Endothelial cell of umbilical vein (primary cell): ENCODE data around the gene RER1. TPM values are rescaled to one million over a fixed set of nuclear protein-coding genes. Genes with fewer than 3 reads are reported as not detected.

Source experiments
- BruUV-seq: library from RNA; stranded (reverse); fragments of 400-500 nt; replicated peaks from 2 replicates; lab custom pipeline; 2021; lab: Mats Ljungman, UMichigan
- CTCF ChIA-PET: fragments of 300-600, 350-600 bp; sonication (Branson Sonifier 250); formaldehyde crosslinking; loops from one replicate; lab custom pipeline; 2021; ENCODE audit warnings: antibody characterized with exemption, inconsistent platforms; lab: Charles Lee
- POLR2A ChIA-PET: fragments of 300-600, 350-600 bp; sonication (Branson Sonifier 250); formaldehyde crosslinking; loops from one replicate; lab custom pipeline; 2021; ENCODE audit warnings: antibody characterized with exemption, inconsistent platforms; lab: Charles Lee
- DNase-seq: peaks from one replicate; pipeline ENCODE4 v3.0.0-alpha.2; 2011; ENCODE audit warnings: low read depth, low spot score
- FAIRE-seq: peaks from 2 replicates; lab custom pipeline; 2011; peaks lifted over from hg19 to GRCh38; lab: Jason Lieb, UNC
- H2AFZ ChIP-seq: 2 replicates; pipeline ENCODE4 v1.6.0; 2012; ENCODE audit warnings: low read depth, low read length, control low read depth, inconsistent platforms
- H3K27ac ChIP-seq: 2 replicates; pipeline ENCODE4 v1.5.1; 2011; ENCODE audit warnings: low read depth, mild to moderate bottlenecking, control low read depth, low read length, moderate library complexity; ENCODE audit not compliant: insufficient read depth
- H3K27me3 ChIP-seq, 2 experiments: 2 replicates each; pipeline versions ENCODE4 v1.6.0 to v1.6.1; 2011; ENCODE audit warnings: low read length in 2 of 2, mixed read lengths in 1 of 2; ENCODE audit not compliant: control insufficient read depth in 2 of 2, insufficient read depth in 2 of 2
- H3K36me3 ChIP-seq, 2 experiments: 2 replicates in 1 of 2; 3 replicates in 1 of 2; pipeline ENCODE4 v1.5.1; 2011; ENCODE audit warnings: low read length in 2 of 2, mild to moderate bottlenecking in 1 of 2, moderate library complexity in 1 of 2; ENCODE audit not compliant: control insufficient read depth in 2 of 2, insufficient read depth in 2 of 2; ENCODE audit errors: extremely low read depth in 1 of 2
- H3K4me1 ChIP-seq: 3 replicates; pipeline ENCODE4 v1.5.1; 2011; ENCODE audit warnings: mild to moderate bottlenecking, low read length; ENCODE audit not compliant: control insufficient read depth, insufficient read depth; ENCODE audit errors: extremely low read depth
- H3K4me2 ChIP-seq: 2 replicates; pipeline ENCODE4 v1.6.1; 2011; ENCODE audit warnings: low read length, control low read depth, mixed read lengths; ENCODE audit not compliant: insufficient read depth
- H3K4me3 ChIP-seq, 3 experiments: fragments of 200-600 bp in 1 of 3; sonication (generic), shearing (Covaris generic) in 1 of 3; replicated peaks in 1 of 3; 2 replicates each; pipeline ENCODE4 v1.5.1; 2011 to 2016; ENCODE audit warnings: control low read depth in 3 of 3, low read length in 3 of 3, mild to moderate bottlenecking in 2 of 3, inconsistent platforms in 1 of 3, low read depth in 1 of 3, moderate library complexity in 1 of 3; ENCODE audit not compliant: insufficient read depth in 1 of 3
- H3K79me2 ChIP-seq: 2 replicates; pipeline ENCODE4 v1.6.0; 2012; ENCODE audit warnings: low read length, inconsistent platforms; ENCODE audit not compliant: control insufficient read depth, insufficient read depth
- H3K9ac ChIP-seq: replicated peaks from 2 replicates; pipeline ENCODE3; 2011; ENCODE audit warnings: low read length, control low read depth; ENCODE audit not compliant: insufficient read depth; ENCODE audit errors: extremely low read depth
- H3K9me1 ChIP-seq: replicated peaks from 3 replicates; pipeline ENCODE4 v1.6.0; 2011; ENCODE audit warnings: mild to moderate bottlenecking, low read length; ENCODE audit not compliant: control insufficient read depth, insufficient read depth; ENCODE audit errors: extremely low read depth
- H3K9me3 ChIP-seq: replicated peaks from 2 replicates; pipeline ENCODE4 v1.5.1; 2012; ENCODE audit warnings: low read length, inconsistent platforms; ENCODE audit not compliant: control insufficient read depth, insufficient read depth
- H4K20me1 ChIP-seq: replicated peaks from 2 replicates; pipeline ENCODE3; 2011; ENCODE audit warnings: mild to moderate bottlenecking, low read length; ENCODE audit not compliant: control insufficient read depth, insufficient read depth; ENCODE audit errors: extremely low read depth
- CTCF ChIP-seq, 2 donors: IDR thresholded peaks; 1 replicate in 1 of 2; 2 replicates in 1 of 2; pipeline ENCODE4 v1.5.1; 2011; ENCODE audit warnings: low read length in 2 of 2, mild to moderate bottlenecking in 2 of 2, moderate library complexity in 2 of 2, control low read depth in 1 of 2, inconsistent platforms in 1 of 2, low read depth in 1 of 2; ENCODE audit not compliant: insufficient read depth in 1 of 2; ENCODE audit errors: extremely low read depth in 1 of 2
- EZH2 ChIP-seq: IDR thresholded peaks from 2 replicates; pipeline ENCODE4 v1.6.1; 2012; ENCODE audit warnings: borderline replicate concordance, low read depth, mild to moderate bottlenecking, moderate library complexity, low read length, inconsistent platforms; ENCODE audit not compliant: severe bottlenecking
- FOS ChIP-seq: IDR thresholded peaks from 2 replicates; pipeline ENCODE4 v1.6.1; 2011; ENCODE audit warnings: mild to moderate bottlenecking, low read length, moderate library complexity, borderline replicate concordance; ENCODE audit not compliant: insufficient read depth
- GATA2 ChIP-seq: IDR thresholded peaks from 2 replicates; pipeline ENCODE4 v1.7.0; 2011; ENCODE audit warnings: low read depth, mild to moderate bottlenecking, moderate library complexity, mixed read lengths, low read length; ENCODE audit not compliant: insufficient read length, insufficient read depth
- JUN ChIP-seq: IDR thresholded peaks from 2 replicates; pipeline ENCODE4 v1.6.1; 2011; ENCODE audit warnings: borderline replicate concordance, low read depth; ENCODE audit not compliant: insufficient read length, insufficient read depth
- MAX ChIP-seq: IDR thresholded peaks from 2 replicates; pipeline ENCODE4 v1.6.1; 2011; ENCODE audit not compliant: insufficient read depth, insufficient read length
- MYC ChIP-seq: IDR thresholded peaks from one replicate; pipeline ENCODE4 v1.6.1; 2011; ENCODE audit warnings: mild to moderate bottlenecking, low read depth, low read length
- POLR2A ChIP-seq: IDR thresholded peaks from 2 replicates; pipeline ENCODE4 v1.6.1; 2012; ENCODE audit warnings: low read depth, mild to moderate bottlenecking, control low read depth, low read length
- POLR2AphosphoS5 ChIP-seq: IDR thresholded peaks from 2 replicates; pipeline ENCODE4 v1.6.1; 2012; ENCODE audit warnings: low read depth, mild to moderate bottlenecking, control low read depth, low read length, moderate library complexity; ENCODE audit not compliant: insufficient read depth
- dilution Hi-C: fragments of 300-500 bp; cut with MboI; formaldehyde crosslinking; loops from one replicate; pipeline ENCODE4 v1.15.0; 2019; ENCODE audit warnings: low sequenced_read_pairs; ENCODE audit not compliant: extremely low pct_ligation_motif_present
- intact Hi-C: fragments of 100-400 bp; cut with micrococcal nuclease; formaldehyde crosslinking; loops from one replicate; pipeline ENCODE4 v1.10.0; 2022
- polyA plus RNA-seq, 4 experiments: library from polyadenylated mRNA; depleted of rRNA in 3 of 4; stranded (reverse) in 3 of 4; unstranded in 1 of 4; fragments of >200 nt; gene quantifications; 2 replicates each; pipeline versions ENCODE4 v1.2.1 to v1.2.3, GENCODE V29; 2011 to 2012; ENCODE audit warnings: missing spikeins in 1 of 4
- total RNA-seq: library from RNA; stranded (reverse); gene quantifications from 2 replicates; pipeline ENCODE4 v1.2.3, GENCODE V29; 2021

Gene RER1
- total and polyA plus RNA-seq, 2 donors (not counting 3 experiments of a cell fraction or from before 2014, with no cell fraction given), result 179 to 292 TPM

- H4K20me1 ChIP-seq, result no peaks in the 10 kb centered on the region
- dilution Hi-C loops (no loop called here), intact Hi-C loops (no loop called here)
- FAIRE-seq (no peak), DNase-seq (no peak)
- ChIA-PET CTCF (no interaction called here), POLR2A (no interaction called here)
- H3K4me3 ChIP-seq, result no peak overlapping the region
- no peak overlapping the region for H2AFZ ChIP-seq
- H3K4me2 ChIP-seq, result no peak overlapping the region
- no peaks in the 10 kb centered on the region for H3K9me3 ChIP-seq
- no peak overlapping the region for H3K9ac ChIP-seq
- H3K79me2 ChIP-seq, result no peaks in the 10 kb centered on the region
- no peak overlapping the region for H3K27ac ChIP-seq
- no peaks in the 10 kb centered on the region for H3K4me1 ChIP-seq
- no peaks in the 10 kb centered on the region for H3K36me3 ChIP-seq
- no peaks in the 10 kb centered on the region for H3K9me1 ChIP-seq
- TF ChIP-seq CTCF (IDR thresholded peaks at IDR 0.05; ENCODE audit: extremely low read depth in 1 of 2, insufficient read depth in 1 of 2, low read depth in 1 of 2, low read length in 2 of 2) (no peak), EZH2 (no peak), FOS (no peak), POLR2AphosphoS5 (no peak), JUN (no peak), POLR2A (no peak), MYC (no peak), MAX (no peak), GATA2 (no peak)
- no peaks in the 10 kb centered on the region for H3K27me3 ChIP-seq
- BruUV-seq, result no TSS peak
These were observed 43.7 kb upstream of the RER1 start for GRCh38 chr1:2347896-2348295.
